Measurements from ENCODE around the gene APLP2.

- TF ChIP-seq CTCF (IDR thresholded peaks at IDR 0.05) (no peak), POLR2A (IDR thresholded peaks at IDR 0.05) (no peak)
Measured at GRCh38 chr11:130100381-130101095, 30.8 kb downstream of the APLP2 start.

Measured in testis (tissue), 2 donors.